ENCODE data around the gene GREM1. TPM values are rescaled to one million over a fixed set of nuclear protein-coding genes. Genes with fewer than 3 reads are reported as not detected.

GREM1 gene
- total and polyA plus RNA-seq, 10 donors: 0.06 to 3.3 (median 0.94) TPM; not detected in 1

GRCh38 chr15:32763295-32763694 lies 45.5 kb downstream of the GREM1 start:
- H3K4me1 ChIP-seq: no peaks in the 10 kb centered on the region
- no peaks in the 10 kb centered on the region for H3K9me3 ChIP-seq
- no peak for TF ChIP-seq POLR2AphosphoS5 (IDR thresholded peaks at IDR 0.05)
- TF ChIP-seq POLR2A (IDR thresholded peaks at IDR 0.05): no peak
- peaks cover 0 to 17% (median 0%) of the 10 kb centered on the region in 7 donors for H3K27me3 ChIP-seq (replicated peaks in 1 of 7)
- H3K4me3 ChIP-seq: no peak overlapping the region
- no peaks in the 10 kb centered on the region for H3K36me3 ChIP-seq
- DNase-seq: no peak
- no peak overlapping the region for H3K27ac ChIP-seq
- intact Hi-C loops (cut with DNase I; ENCODE audit: low total_unique reads): no loop called here
- WGBS, 5 donors: 62 to 86% (median 70%) methylated on average over 1 of the region's 1 CpG

GRCh38 chr15:32765236-32765635 lies 47.4 kb downstream of the GREM1 start:
- Histone ChIP-seq H3K27ac (no peak overlapping the region), H3K36me3 (no peaks in the 10 kb centered on the region), H3K4me3 (no peak overlapping the region), H3K4me1 (no peaks in the 10 kb centered on the region), H3K27me3 (replicated peaks in 1 of 7) (peaks cover 0 to 11% (median 0%) of the 10 kb centered on the region in 7 donors), H3K9me3 (no peaks in the 10 kb centered on the region)
- no peak for TF ChIP-seq POLR2A (IDR thresholded peaks at IDR 0.05)
- TF ChIP-seq CTCF (IDR thresholded peaks at IDR 0.05 in 8 of 11, conservative IDR thresholded peaks at IDR 0.05 in 3 of 11): no peak
- no peak for TF ChIP-seq POLR2AphosphoS5 (IDR thresholded peaks at IDR 0.05)
- intact Hi-C loops (cut with DNase I; ENCODE audit: low total_unique reads): no loop called here
- no peak for DNase-seq
- 38 to 46% (median 42%) methylated on average over 4 of the region's 4 CpGs for WGBS, 5 donors

- WGBS, 5 donors: 63 to 93% (median 81%) methylated on average over 3 of the region's 3 CpGs
- Histone ChIP-seq H3K4me3 (no peak overlapping the region), H3K9me3 (no peaks in the 10 kb centered on the region), H3K27me3 (replicated peaks in 1 of 7) (peaks cover 0 to 3% (median 0%) of the 10 kb centered on the region in 7 donors), H3K27ac (no peak overlapping the region), H3K4me1 (no peaks in the 10 kb centered on the region), H3K36me3 (no peaks in the 10 kb centered on the region)
- TF ChIP-seq CTCF (IDR thresholded peaks at IDR 0.05 in 8 of 11, conservative IDR thresholded peaks at IDR 0.05 in 3 of 11) (no peak), POLR2AphosphoS5 (IDR thresholded peaks at IDR 0.05) (no peak), POLR2A (IDR thresholded peaks at IDR 0.05) (no peak)
- intact Hi-C loops (cut with DNase I; ENCODE audit: low total_unique reads): no loop called here
- DNase-seq: no peak
These were observed 48.3 kb downstream of the GREM1 start for GRCh38 chr15:32766101-32766500.

GRCh38 chr15:32767236-32767635 lies 49.4 kb downstream of the GREM1 start:
- 78 to 97% (median 88%) methylated on average over 1 of the region's 1 CpG for whole genome bisulfite sequencing, 5 donors
- intact Hi-C loops (cut with DNase I; ENCODE audit: low total_unique reads): no loop called here
- no peak for TF ChIP-seq CTCF (IDR thresholded peaks at IDR 0.05 in 8 of 11, conservative IDR thresholded peaks at IDR 0.05 in 3 of 11)
- no peak for TF ChIP-seq POLR2AphosphoS5 (IDR thresholded peaks at IDR 0.05)
- TF ChIP-seq POLR2A (IDR thresholded peaks at IDR 0.05): no peak
- Histone ChIP-seq H3K27ac (no peak overlapping the region), H3K27me3 (replicated peaks in 1 of 7) (no peaks in the 10 kb centered on the region), H3K36me3 (no peaks in the 10 kb centered on the region), H3K4me1 (no peaks in the 10 kb centered on the region), H3K4me3 (no peak overlapping the region), H3K9me3 (no peaks in the 10 kb centered on the region)
- DNase-seq: no peak

- intact Hi-C loops (cut with DNase I; ENCODE audit: low total_unique reads): no loop called here
- DNase-seq: no peak
- H3K9me3 ChIP-seq: peaks cover 0 to 9% (median 7%) of the 10 kb centered on the region in 8 donors
- no peak overlapping the region for H3K27ac ChIP-seq
- H3K4me3 ChIP-seq: no peak overlapping the region
- peaks cover 0 to 6% (median 0%) of the 10 kb centered on the region in 6 donors for H3K36me3 ChIP-seq
- H3K4me1 ChIP-seq: no peaks in the 10 kb centered on the region
- TF ChIP-seq CTCF (IDR thresholded peaks at IDR 0.05 in 8 of 11, conservative IDR thresholded peaks at IDR 0.05 in 3 of 11): no peak
- no peak for TF ChIP-seq POLR2AphosphoS5 (IDR thresholded peaks at IDR 0.05)
- no peak for TF ChIP-seq POLR2A (IDR thresholded peaks at IDR 0.05)
- no peaks in the 10 kb centered on the region for H3K27me3 ChIP-seq (replicated peaks in 1 of 7)
- 73 to 85% (median 80%) methylated on average over 4 of the region's 4 CpGs for WGBS, 5 donors
These were observed 56.2 kb downstream of the GREM1 start for GRCh38 chr15:32774022-32774421.
